Coronary artery (tissue), 2 donors: Measurements from ENCODE around the gene RBMS1.

Experiments
- DNase-seq: peaks from one replicate; pipeline ENCODE4 v3.0.0-alpha.2; 2017; ENCODE audit warnings: low spot score
- H3K27ac ChIP-seq, 2 donors: fragments of 200-600 bp; sonication (generic); one replicate each; pipeline ENCODE4 v1.5.1; 2016 to 2019
- H3K4me3 ChIP-seq: fragments of 200-600 bp; sonication (generic); 2 replicates; pipeline ENCODE4 v1.5.1; 2016; ENCODE audit warnings: mild to moderate bottlenecking, moderate library complexity
- TF ChIP-seq, protein P1 (sequence below): fragments of 200-600 bp; sonication (generic); IDR thresholded peaks from one replicate; pipeline ENCODE4 v1.5.1; 2019; ENCODE audit warnings: antibody characterized with exemption

Gene RBMS1

DNA sequence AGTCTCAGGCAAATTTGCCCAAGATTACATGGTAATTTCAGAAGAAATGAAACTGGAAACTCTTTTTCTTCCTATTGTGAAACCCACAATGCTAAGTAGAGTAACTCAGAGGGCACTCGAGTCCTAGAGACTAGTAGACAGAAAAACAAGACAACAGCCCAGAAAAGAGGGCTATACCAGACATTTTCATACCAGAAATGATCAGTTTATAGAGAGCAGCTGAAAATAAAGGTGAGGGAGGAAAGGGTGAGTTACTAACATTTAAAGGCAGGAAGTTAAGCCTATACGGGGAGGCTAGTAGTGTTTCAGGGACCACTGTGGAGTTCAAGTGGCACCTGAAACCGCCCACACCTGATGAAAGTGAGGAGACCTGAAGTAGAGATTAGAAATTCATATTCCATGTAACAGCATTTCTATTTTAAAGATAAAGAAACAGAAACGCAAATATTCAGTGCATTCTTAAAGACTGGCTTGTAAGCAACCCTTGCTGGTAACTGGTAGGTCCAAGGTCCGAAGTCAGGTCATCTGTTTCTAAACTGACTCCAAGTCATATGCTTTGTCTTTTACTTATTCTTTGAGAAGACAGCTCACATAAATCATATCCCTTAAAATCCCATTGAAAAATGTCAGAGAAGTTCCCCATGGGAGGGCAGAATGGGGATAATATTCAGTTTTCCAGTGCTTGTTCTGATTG is 148.4 kb downstream of the RBMS1 start:
- DNase-seq: no peak
- TF ChIP-seq, protein P1, sequence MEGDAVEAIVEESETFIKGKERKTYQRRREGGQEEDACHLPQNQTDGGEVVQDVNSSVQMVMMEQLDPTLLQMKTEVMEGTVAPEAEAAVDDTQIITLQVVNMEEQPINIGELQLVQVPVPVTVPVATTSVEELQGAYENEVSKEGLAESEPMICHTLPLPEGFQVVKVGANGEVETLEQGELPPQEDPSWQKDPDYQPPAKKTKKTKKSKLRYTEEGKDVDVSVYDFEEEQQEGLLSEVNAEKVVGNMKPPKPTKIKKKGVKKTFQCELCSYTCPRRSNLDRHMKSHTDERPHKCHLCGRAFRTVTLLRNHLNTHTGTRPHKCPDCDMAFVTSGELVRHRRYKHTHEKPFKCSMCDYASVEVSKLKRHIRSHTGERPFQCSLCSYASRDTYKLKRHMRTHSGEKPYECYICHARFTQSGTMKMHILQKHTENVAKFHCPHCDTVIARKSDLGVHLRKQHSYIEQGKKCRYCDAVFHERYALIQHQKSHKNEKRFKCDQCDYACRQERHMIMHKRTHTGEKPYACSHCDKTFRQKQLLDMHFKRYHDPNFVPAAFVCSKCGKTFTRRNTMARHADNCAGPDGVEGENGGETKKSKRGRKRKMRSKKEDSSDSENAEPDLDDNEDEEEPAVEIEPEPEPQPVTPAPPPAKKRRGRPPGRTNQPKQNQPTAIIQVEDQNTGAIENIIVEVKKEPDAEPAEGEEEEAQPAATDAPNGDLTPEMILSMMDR: no peak
- Histone ChIP-seq H3K4me3 (no peak overlapping the region), H3K27ac (no peak overlapping the region)

DNA sequence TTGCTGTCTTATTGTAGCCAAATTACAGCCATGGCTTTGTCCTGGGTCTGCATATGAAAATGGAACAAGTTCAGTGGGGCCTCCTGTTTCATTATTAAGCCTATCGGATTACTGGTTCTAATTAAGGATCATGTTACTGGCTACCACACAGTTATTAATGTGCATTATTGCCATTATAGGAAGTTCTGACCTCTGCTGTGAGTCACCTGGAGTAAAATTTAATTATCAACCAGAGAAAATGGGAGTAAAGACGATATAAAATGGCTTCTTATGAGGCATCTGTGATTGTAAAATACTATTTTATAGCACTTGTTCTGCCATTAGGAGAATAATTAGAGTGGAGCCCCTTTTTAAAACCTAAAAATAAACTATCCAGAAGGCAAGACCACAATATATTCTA is 150.2 kb downstream of the RBMS1 start:
- TF ChIP-seq, protein P1: no peak
- DNase-seq: no peak
- Histone ChIP-seq H3K27ac (no peak overlapping the region), H3K4me3 (no peak overlapping the region)

DNA sequence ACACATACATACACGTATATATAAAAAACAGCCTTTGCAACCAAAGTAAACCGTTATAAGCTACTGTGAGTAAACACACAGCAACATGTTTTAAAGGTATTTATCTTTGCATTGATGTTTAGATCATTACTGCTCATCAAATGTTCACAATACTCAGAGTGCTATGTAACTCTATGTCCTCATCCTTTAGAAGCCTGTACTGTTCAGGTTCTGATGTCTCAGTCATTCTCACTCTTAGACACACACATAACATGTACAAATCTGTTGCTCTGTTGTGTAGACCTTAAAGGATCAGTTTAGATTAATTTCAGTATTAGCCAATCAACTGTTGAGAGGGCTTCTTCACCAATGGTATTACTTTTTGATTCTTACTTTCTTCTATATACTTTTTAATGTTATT is 153.9 kb downstream of the RBMS1 start:
- Histone ChIP-seq H3K27ac (no peak overlapping the region), H3K4me3 (no peak overlapping the region)
- TF ChIP-seq, protein P1: no peak
- DNase-seq: no peak

DNA sequence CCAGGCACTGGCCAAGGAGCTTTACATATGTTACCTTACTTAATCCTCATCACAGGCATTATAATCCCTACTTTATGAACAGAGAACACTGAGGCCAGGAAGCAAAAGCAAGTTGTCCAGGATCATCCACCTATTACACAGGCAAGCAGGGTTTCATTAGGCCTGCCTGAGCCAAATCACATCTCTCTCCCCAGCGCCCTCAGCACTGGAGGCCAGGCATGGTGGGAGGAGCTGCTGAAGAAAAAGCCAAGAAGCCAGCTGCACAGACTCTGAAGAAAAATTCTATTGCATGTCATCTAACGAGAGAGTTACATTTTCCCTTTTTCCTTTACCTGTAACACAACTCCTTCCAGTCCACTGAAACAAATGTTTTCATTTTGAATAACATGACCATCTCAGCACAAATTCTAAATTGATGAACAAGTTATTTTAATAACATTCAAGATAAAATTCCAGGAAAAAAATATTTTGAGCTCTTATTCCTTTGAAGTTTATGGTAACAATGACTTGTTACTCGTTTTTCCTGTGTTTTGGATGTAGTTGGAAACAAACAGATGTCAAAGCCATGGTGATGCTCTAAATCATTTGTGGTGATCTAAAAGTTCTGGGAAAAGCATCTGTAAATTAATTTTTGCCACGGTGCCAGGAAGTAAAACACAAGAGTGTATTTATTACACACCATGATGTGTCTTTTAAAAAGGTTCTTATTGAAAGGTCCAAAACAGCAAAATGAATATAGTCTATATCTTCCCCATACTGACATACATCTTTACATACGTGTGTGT is 154.5 kb downstream of the RBMS1 start:
- no peak overlapping the region for H3K4me3 ChIP-seq
- no peak overlapping the region for H3K27ac ChIP-seq
- TF ChIP-seq, protein P1: no peak
- DNase-seq: no peak

DNA sequence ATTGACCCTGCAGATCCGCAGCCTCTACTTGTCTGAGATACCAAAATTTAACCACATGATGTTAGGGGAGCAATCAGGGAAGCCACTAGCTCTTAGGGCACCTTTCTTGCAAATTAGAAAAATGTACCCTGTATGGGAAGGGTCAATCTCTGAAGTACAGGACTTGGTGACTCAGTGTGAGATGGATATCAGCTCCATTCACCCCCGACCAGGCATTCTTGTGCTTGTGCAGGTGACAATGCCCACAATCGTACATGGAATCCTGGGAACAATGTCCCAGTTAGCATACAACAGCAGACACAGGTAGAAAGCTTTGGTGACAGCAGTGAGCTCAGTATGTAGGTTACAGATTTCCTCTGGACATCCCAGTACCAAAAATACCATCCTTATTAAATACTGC is 155.9 kb downstream of the RBMS1 start:
- Histone ChIP-seq H3K4me3 (no peak overlapping the region), H3K27ac (no peak overlapping the region)
- DNase-seq: no peak
- TF ChIP-seq, protein P1: no peak

DNA sequence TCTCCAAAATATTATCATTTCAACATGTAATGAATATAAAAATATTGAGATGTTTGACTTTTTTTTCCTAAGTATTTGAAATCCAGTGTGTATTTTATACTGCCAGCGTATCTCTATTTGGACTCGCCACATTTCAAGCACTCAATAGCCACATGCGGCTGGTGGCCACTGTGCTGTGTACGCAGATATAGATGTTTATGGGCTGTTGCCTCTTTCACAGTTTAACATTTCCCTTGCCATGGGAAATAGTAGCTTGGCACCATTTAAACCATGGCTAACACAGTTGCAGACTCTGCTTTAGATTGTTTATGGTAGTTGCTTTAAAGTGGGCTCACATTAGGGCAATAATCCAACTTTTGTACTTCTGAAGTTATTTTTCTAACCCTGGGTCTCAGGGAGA is 157.0 kb downstream of the RBMS1 start:
- TF ChIP-seq, protein P1: no peak
- no peak for DNase-seq
- no peak overlapping the region for H3K27ac ChIP-seq
- H3K4me3 ChIP-seq: no peak overlapping the region

DNA sequence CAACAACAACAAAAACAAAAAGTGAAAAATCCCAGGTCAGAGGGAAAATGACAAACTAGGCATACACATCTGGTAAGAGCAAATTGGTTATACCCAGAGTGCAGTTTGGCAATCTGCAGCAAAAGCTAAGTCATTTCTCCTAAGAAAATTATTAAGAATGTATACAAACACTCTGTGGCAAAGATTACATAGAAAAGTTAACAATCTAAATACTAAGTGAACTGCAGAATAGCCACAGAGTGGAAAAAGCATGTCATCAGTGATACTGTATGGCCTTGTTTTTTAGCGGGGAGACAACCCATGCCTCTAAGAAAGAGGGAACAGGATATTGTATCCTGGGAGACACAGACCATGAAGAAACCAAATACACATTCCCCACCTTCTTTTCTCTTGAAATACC is 157.5 kb downstream of the RBMS1 start:
- DNase-seq: no peak
- TF ChIP-seq, protein P1: no peak
- Histone ChIP-seq H3K4me3 (no peak overlapping the region), H3K27ac (no peak overlapping the region)
